Measurements from ENCODE around the gene WNK3. TPM values are rescaled to one million over a fixed set of nuclear protein-coding genes. Genes with fewer than 3 reads are reported as not detected.
"Not testable (repeated sequence)": the region's sequence is repeated elsewhere in the genome, so short reads cannot be mapped to it uniquely, and the experiment has no call there.

Gene WNK3
- polyA plus RNA-seq, 1 of the 3 experiments (the other 2 are of a cell fraction), result 0.54 TPM

GRCh38 chrX:54397113-54397512 is 39.3 kb upstream of the WNK3 start:
- 33% methylated on average over 1 of the region's 1 CpG for WGBS (ENCODE audit: low lambda C conversion rate)
- H3K79me2 ChIP-seq (ENCODE audit: insufficient read depth), result no peaks in the 10 kb centered on the region

GRCh38 chrX:54386314-54386713 is 28.5 kb upstream of the WNK3 start:
- Histone ChIP-seq H3K27me3 (ENCODE audit: insufficient read depth) (no peaks in the 10 kb centered on the region; the same call in 1 of the 2 replicates), H3K9me2 (no peaks in the 10 kb centered on the region), H3K79me2 (ENCODE audit: insufficient read depth) (no peaks in the 10 kb centered on the region), H3K27ac (ENCODE audit: low read depth in 2 of 2, low read length in 1 of 2) (no peak overlapping the region), H4K20me1 (ENCODE audit: insufficient read depth) (no peaks in the 10 kb centered on the region), H3K9me3 (no peaks in the 10 kb centered on the region), H2AFZ (ENCODE audit: low read depth) (no peak overlapping the region), H3K9ac (no peak overlapping the region), H3K36me3 (replicated peaks in 1 of 2; ENCODE audit: control insufficient read depth in 1 of 2, insufficient read depth in 2 of 2, low read length in 1 of 2) (no peaks in the 10 kb centered on the region), H3K4me3 (ENCODE audit: low read depth in 2 of 2, low read length in 1 of 2) (no peak overlapping the region), H3K4me2 (no peak overlapping the region), H3K4me1 (ENCODE audit: control insufficient read depth in 1 of 2, insufficient read depth in 2 of 2, low read depth in 1 of 2, low read length in 1 of 2) (no peaks in the 10 kb centered on the region), H3F3A (replicated peaks; ENCODE audit: insufficient read depth) (no peaks in the 10 kb centered on the region)
- POLR2A ChIA-PET, result no interaction called here
- no peak for TF ChIP-seq CHD2 (IDR thresholded peaks at IDR 0.05; ENCODE audit: low read length, partially characterized antibody)
- TF ChIP-seq RFX5 (IDR thresholded peaks at IDR 0.05; ENCODE audit: low read length), result no peak
- TF ChIP-seq MEF2A (IDR thresholded peaks at IDR 0.05; ENCODE audit: borderline replicate concordance, low read depth), result no peak
- no peak for TF ChIP-seq GATA2 (CRISPR knock-in tag; IDR thresholded peaks at IDR 0.05)
- no peak for TF ChIP-seq NFIC (IDR thresholded peaks at IDR 0.05; ENCODE audit: borderline replicate concordance)
- no peak for TF ChIP-seq MXI1 (IDR thresholded peaks at IDR 0.05; ENCODE audit: low read depth, low read length)
- TF ChIP-seq EP300 (IDR thresholded peaks at IDR 0.05; ENCODE audit: borderline replicate concordance in 1 of 2, low read depth in 1 of 2, low read length in 1 of 2), result no peak
- TF ChIP-seq FOXM1 (IDR thresholded peaks at IDR 0.05; ENCODE audit: low read depth), result no peak
- no peak for TF ChIP-seq POLR2AphosphoS5 (IDR thresholded peaks at IDR 0.05; ENCODE audit: low read depth, low read length)
- no peak for TF ChIP-seq TAF1 (IDR thresholded peaks at IDR 0.05; ENCODE audit: borderline replicate concordance, low read depth, low read length)
- WGBS (ENCODE audit: low lambda C conversion rate), result 33% methylated on average over 1 of the region's 1 CpG
- DNase-seq, result no peak
- CTCF ChIA-PET, result no interaction called here

More at GRCh38 chrX:54397113-54397512, 39.3 kb upstream of the WNK3 start:
- no peaks in the 10 kb centered on the region for H3F3A ChIP-seq (replicated peaks; ENCODE audit: insufficient read depth)
- H3K36me3 ChIP-seq (replicated peaks in 1 of 2; ENCODE audit: control insufficient read depth in 1 of 2, insufficient read depth in 2 of 2, low read length in 1 of 2), result no peaks in the 10 kb centered on the region
- no peak overlapping the region for H3K4me2 ChIP-seq
- no peak overlapping the region for H2AFZ ChIP-seq (ENCODE audit: low read depth)
- no peaks in the 10 kb centered on the region for H3K4me1 ChIP-seq (ENCODE audit: control insufficient read depth in 1 of 2, insufficient read depth in 2 of 2, low read depth in 1 of 2, low read length in 1 of 2)
- CTCF ChIA-PET, result interaction anchor here (0.6 kb wide), 1 partner anchor 1528 kb away, joined by 3 read pairs; no protein-coding TSS in a partner anchor
- no peaks in the 10 kb centered on the region for H3K9me2 ChIP-seq
- H4K20me1 ChIP-seq (ENCODE audit: insufficient read depth), result no peaks in the 10 kb centered on the region
- no peak overlapping the region for H3K9ac ChIP-seq
- no peak overlapping the region for H3K4me3 ChIP-seq (ENCODE audit: low read depth in 2 of 2, low read length in 1 of 2)
- H3K9me3 ChIP-seq, result no peaks in the 10 kb centered on the region
- no peak for DNase-seq
- TF ChIP-seq FOSL2 (IDR thresholded peaks at IDR 0.05; ENCODE audit: borderline replicate concordance, low read depth) (no peak), PBX3 (IDR thresholded peaks at IDR 0.05) (no peak)
- POLR2A ChIA-PET, result no interaction called here
- no peak overlapping the region for H3K27ac ChIP-seq (ENCODE audit: low read depth in 2 of 2, low read length in 1 of 2)
- peaks cover 12% of the 10 kb centered on the region; the same call in 1 of the 2 replicates for H3K27me3 ChIP-seq (ENCODE audit: insufficient read depth)

- not testable (repeated sequence) for DNase-seq; H3K4me2 ChIP-seq; H3K4me1 ChIP-seq (ENCODE audit: control insufficient read depth in 1 of 2, insufficient read depth in 2 of 2, low read depth in 1 of 2, low read length in 1 of 2)
These were observed 26.8 kb upstream of the WNK3 start for GRCh38 chrX:54384661-54385060.

More at GRCh38 chrX:54384661-54385060, 26.8 kb upstream of the WNK3 start:
- H3K9me3 ChIP-seq; H3K27ac ChIP-seq (ENCODE audit: low read depth in 2 of 2, low read length in 1 of 2); H2AFZ ChIP-seq (ENCODE audit: low read depth); H3K79me2 ChIP-seq (ENCODE audit: insufficient read depth); H3F3A ChIP-seq (replicated peaks; ENCODE audit: insufficient read depth); H3K36me3 ChIP-seq (replicated peaks in 1 of 2; ENCODE audit: control insufficient read depth in 1 of 2, insufficient read depth in 2 of 2, low read length in 1 of 2); H3K4me3 ChIP-seq (ENCODE audit: low read depth in 2 of 2, low read length in 1 of 2); H3K9me2 ChIP-seq; H3K27me3 ChIP-seq (ENCODE audit: insufficient read depth); POLR2A ChIA-PET; H3K9ac ChIP-seq; H4K20me1 ChIP-seq (ENCODE audit: insufficient read depth): not testable (repeated sequence)
- 63% methylated on average over 5 of the region's 5 CpGs for WGBS (ENCODE audit: low lambda C conversion rate)
- CTCF ChIA-PET, result interaction anchor here (1.4 kb wide), 1 partner anchor 25 kb away, joined by 3 read pairs; no protein-coding TSS in a partner anchor
